Measurements from ENCODE around the gene C5orf15. TPM values are rescaled to one million over a fixed set of nuclear protein-coding genes. Genes with fewer than 3 reads are reported as not detected.

The C5orf15 gene
- total and polyA plus RNA-seq, 4 donors = 21.6 to 118 (median 40.0) TPM

DNA sequence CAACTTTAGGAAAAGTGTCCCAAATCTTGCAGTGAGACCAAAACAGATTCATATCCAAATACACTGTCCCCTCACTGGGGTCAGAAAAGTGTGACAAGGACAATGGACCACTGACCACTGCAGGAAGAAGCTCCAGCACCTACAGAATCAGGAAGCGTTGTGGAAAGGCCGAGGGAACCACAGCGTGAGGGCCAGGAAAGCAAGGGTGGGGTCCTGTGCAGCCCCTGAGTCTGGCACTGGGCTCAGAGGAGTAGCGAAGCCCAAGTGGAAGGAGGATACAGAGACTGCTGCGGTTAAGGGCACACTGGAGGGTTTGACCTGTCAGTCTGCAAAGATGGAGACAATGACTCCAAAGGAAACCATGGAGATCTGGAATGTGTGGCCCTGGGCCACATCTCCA lies 36.9 kb downstream of the C5orf15 start:
- Histone ChIP-seq H3K4me1 (ENCODE audit: control insufficient read depth in 5 of 5, insufficient read depth in 5 of 5, low read length in 5 of 5) (peaks cover 0 to 14% (median 0%) of the 10 kb centered on the region in 5 donors), H3K9ac (ENCODE audit: insufficient read depth in 1 of 2, low read length in 2 of 2) (no peak overlapping the region), H3K36me3 (ENCODE audit: control insufficient read depth in 4 of 4, insufficient read depth in 4 of 4, low read length in 4 of 4) (no peaks in the 10 kb centered on the region), H3K27ac (ENCODE audit: low read depth in 1 of 2, low read length in 1 of 2) (no peak overlapping the region), H3K9me3 (ENCODE audit: control insufficient read depth in 4 of 4, insufficient read depth in 3 of 4, low read length in 3 of 4) (no peaks in the 10 kb centered on the region), H3K4me3 (no peak overlapping the region), H3K27me3 (ENCODE audit: control insufficient read depth in 3 of 3, insufficient read depth in 3 of 3, low read length in 2 of 3) (no peaks in the 10 kb centered on the region)
- 86 to 91% methylated on average over 5 of the region's 5 CpGs for WGBS, 2 donors
- DNase-seq (no peak), ATAC-seq (ENCODE audit: insufficient read depth, low FRiP score) (no peak)
- TF ChIP-seq, protein P1, sequence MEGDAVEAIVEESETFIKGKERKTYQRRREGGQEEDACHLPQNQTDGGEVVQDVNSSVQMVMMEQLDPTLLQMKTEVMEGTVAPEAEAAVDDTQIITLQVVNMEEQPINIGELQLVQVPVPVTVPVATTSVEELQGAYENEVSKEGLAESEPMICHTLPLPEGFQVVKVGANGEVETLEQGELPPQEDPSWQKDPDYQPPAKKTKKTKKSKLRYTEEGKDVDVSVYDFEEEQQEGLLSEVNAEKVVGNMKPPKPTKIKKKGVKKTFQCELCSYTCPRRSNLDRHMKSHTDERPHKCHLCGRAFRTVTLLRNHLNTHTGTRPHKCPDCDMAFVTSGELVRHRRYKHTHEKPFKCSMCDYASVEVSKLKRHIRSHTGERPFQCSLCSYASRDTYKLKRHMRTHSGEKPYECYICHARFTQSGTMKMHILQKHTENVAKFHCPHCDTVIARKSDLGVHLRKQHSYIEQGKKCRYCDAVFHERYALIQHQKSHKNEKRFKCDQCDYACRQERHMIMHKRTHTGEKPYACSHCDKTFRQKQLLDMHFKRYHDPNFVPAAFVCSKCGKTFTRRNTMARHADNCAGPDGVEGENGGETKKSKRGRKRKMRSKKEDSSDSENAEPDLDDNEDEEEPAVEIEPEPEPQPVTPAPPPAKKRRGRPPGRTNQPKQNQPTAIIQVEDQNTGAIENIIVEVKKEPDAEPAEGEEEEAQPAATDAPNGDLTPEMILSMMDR (IDR thresholded peaks at IDR 0.05; ENCODE audit: control extremely low read depth, extremely low read depth) = no peak

DNA sequence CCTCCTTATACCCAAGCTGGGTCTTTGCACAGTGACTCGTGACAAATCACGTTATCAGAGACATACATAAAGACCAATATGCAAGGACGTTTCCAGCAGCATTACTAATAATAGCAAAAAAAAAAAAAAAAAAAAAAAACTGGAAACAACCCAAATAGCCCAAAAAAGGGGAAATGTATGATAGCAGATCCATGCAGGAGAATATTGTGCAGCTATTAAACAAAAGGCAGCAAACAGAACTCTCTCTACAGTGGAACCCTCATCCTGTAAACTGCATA lies 37.7 kb downstream of the C5orf15 start:
- no peak overlapping the region for H3K9ac ChIP-seq (ENCODE audit: insufficient read depth in 1 of 2, low read length in 2 of 2)
- TF ChIP-seq, protein P1 (IDR thresholded peaks at IDR 0.05; ENCODE audit: control extremely low read depth, extremely low read depth) = no peak
- no peaks in the 10 kb centered on the region for H3K27me3 ChIP-seq (ENCODE audit: control insufficient read depth in 3 of 3, insufficient read depth in 3 of 3, low read length in 2 of 3)

DNA sequence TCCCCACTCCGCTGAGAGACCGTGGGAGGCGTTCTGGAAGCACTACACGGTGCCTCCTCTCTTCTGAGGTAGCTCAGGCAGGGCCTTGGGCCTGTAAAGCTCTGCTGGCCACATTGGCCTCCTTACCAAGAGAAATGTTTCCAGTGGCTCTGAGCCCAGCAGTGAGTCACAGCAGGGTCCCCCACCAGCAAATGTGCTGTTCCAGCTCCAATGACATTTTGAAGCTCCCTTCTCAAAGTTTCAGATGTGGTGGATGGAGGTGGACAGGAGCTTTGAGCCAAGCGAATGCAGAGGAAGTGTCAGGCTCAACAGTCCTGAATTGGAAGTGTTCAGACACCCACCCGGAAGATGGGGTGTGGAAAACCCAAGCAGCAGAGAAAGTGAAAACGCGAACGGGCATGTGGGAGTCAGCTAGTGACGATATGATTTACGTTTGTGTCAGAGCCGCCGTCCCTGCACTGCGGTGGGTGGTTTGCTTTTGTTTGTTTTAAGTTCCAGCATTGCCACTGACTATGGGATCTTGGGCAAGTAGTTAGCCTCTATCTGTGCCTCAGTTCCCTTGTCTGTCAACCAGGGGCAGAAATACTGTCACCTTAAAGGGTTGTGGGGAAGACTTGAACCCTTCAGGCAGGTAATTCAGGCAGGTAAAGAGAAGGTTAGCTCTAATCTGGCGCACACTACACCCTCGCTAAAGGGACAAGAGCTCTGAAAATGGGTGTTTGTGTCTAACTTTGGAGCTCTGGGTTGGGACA lies 38.2 kb downstream of the C5orf15 start:
- Histone ChIP-seq H3K27ac (ENCODE audit: low read depth in 1 of 2, low read length in 1 of 2) (no peak overlapping the region), H3K27me3 (ENCODE audit: control insufficient read depth in 3 of 3, insufficient read depth in 3 of 3, low read length in 2 of 3) (no peaks in the 10 kb centered on the region), H3K36me3 (ENCODE audit: control insufficient read depth in 4 of 4, insufficient read depth in 4 of 4, low read length in 4 of 4) (no peaks in the 10 kb centered on the region), H3K4me3 (no peak overlapping the region), H3K4me1 (ENCODE audit: control insufficient read depth in 5 of 5, insufficient read depth in 5 of 5, low read length in 5 of 5) (peaks cover 0 to 16% (median 0%) of the 10 kb centered on the region in 5 donors), H3K9me3 (ENCODE audit: control insufficient read depth in 4 of 4, insufficient read depth in 3 of 4, low read length in 3 of 4) (no peaks in the 10 kb centered on the region), H3K9ac (ENCODE audit: insufficient read depth in 1 of 2, low read length in 2 of 2) (no peak overlapping the region)
- ATAC-seq (ENCODE audit: insufficient read depth, low FRiP score) (no peak), DNase-seq (no peak)
- WGBS, 2 donors = 53 to 67% methylated on average over 16 of the region's 16 CpGs
- TF ChIP-seq, protein P1 (IDR thresholded peaks at IDR 0.05; ENCODE audit: control extremely low read depth, extremely low read depth) = no peak

More for the DNA sequence above, 37.7 kb downstream of the C5orf15 start:
- H3K27ac ChIP-seq (ENCODE audit: low read depth in 1 of 2, low read length in 1 of 2) = no peak overlapping the region
- H3K36me3 ChIP-seq (ENCODE audit: control insufficient read depth in 4 of 4, insufficient read depth in 4 of 4, low read length in 4 of 4) = no peaks in the 10 kb centered on the region
- H3K4me3 ChIP-seq = no peak overlapping the region
- peaks cover 0 to 16% (median 0%) of the 10 kb centered on the region in 5 donors for H3K4me1 ChIP-seq (ENCODE audit: control insufficient read depth in 5 of 5, insufficient read depth in 5 of 5, low read length in 5 of 5)
- no peak for ATAC-seq (ENCODE audit: insufficient read depth, low FRiP score)
- 23 to 55% methylated on average over 3 of the region's 3 CpGs for WGBS, 2 donors
- no peak for DNase-seq
- H3K9me3 ChIP-seq (ENCODE audit: control insufficient read depth in 4 of 4, insufficient read depth in 3 of 4, low read length in 3 of 4) = no peaks in the 10 kb centered on the region

Data from lung (tissue), 12 donors.